SU-DHL-6 (cell line): ENCODE measurements around the gene CCDC88C.

Experiments
- EZH2phosphoT487 ChIP-seq: fragments of 200-600 bp; sonication (generic), shearing (Covaris generic); conservative IDR thresholded peaks from 2 replicates; pipeline ENCODE4 v1.6.1; 2018; ENCODE audit warnings: mild to moderate bottlenecking, antibody characterized with exemption, low read length, moderate library complexity, mixed read lengths
- TF ChIP-seq, protein P1 (sequence below): fragments of 200-600 bp; sonication (generic); IDR thresholded peaks from one replicate; pipeline ENCODE4 v1.5.1; 2017; ENCODE audit warnings: antibody characterized with exemption, mild to moderate bottlenecking, low read length, moderate library complexity; ENCODE audit not compliant: insufficient read depth, poor library complexity, severe bottlenecking

GRCh38 chr14:91354979-91355685 lies 62.5 kb downstream of the CCDC88C start:
- TF ChIP-seq, protein P1, sequence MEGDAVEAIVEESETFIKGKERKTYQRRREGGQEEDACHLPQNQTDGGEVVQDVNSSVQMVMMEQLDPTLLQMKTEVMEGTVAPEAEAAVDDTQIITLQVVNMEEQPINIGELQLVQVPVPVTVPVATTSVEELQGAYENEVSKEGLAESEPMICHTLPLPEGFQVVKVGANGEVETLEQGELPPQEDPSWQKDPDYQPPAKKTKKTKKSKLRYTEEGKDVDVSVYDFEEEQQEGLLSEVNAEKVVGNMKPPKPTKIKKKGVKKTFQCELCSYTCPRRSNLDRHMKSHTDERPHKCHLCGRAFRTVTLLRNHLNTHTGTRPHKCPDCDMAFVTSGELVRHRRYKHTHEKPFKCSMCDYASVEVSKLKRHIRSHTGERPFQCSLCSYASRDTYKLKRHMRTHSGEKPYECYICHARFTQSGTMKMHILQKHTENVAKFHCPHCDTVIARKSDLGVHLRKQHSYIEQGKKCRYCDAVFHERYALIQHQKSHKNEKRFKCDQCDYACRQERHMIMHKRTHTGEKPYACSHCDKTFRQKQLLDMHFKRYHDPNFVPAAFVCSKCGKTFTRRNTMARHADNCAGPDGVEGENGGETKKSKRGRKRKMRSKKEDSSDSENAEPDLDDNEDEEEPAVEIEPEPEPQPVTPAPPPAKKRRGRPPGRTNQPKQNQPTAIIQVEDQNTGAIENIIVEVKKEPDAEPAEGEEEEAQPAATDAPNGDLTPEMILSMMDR = peak; percentile 80
- TF ChIP-seq EZH2phosphoT487 = no peak
